ENCODE results near the gene B4GALT2.

Gene B4GALT2

DNA sequence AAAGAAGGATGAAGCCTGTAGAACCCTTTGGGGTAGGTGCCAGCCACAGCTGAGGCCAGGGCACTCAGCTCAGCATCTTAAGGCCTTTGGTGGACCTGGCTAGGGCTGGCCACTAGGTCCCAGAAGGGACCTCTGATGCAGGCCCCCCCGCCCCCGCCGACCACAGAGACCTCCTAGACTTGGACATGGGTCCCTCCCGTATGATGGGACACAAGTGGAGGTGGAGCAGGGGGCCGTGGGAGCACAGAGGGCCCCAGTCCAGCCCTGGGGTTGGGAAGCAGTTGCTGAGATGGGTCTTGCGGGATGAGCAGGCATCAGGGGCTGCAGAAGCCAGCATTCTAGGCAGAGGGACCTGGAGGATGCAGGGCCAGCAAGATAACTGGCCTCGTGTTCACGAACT, 3.2 kb downstream of the B4GALT2 start:
- Histone ChIP-seq H3F3A (ENCODE audit: insufficient read depth, low read length) (peaks cover 10% of the 10 kb centered on the region; the same call in 1 of the 2 replicates), H3K36me3 (replicated peaks; ENCODE audit: insufficient read depth, low read length) (no peaks in the 10 kb centered on the region), H3K79me2 (ENCODE audit: low read length) (peaks cover 25% of the 10 kb centered on the region), H3K4me2 (ENCODE audit: low read depth, low read length) (no peak overlapping the region), H3K27ac (ENCODE audit: low read length) (no peak overlapping the region), H3K9me2 (replicated peaks; ENCODE audit: insufficient read depth, low read length) (no peaks in the 10 kb centered on the region), H3K9me3 (replicated peaks; ENCODE audit: insufficient read depth, low read length) (no peaks in the 10 kb centered on the region), H4K20me1 (ENCODE audit: insufficient read depth, low read length) (no peaks in the 10 kb centered on the region), H3K9ac (ENCODE audit: low read length) (no peak overlapping the region), H3K27me3 (replicated peaks; ENCODE audit: insufficient read depth, low read length) (no peaks in the 10 kb centered on the region), H2AFZ (ENCODE audit: low read length) (no peak overlapping the region), H3K4me1 (ENCODE audit: low read length) (peaks cover 14% of the 10 kb centered on the region; the same call in 1 of the 2 replicates), H3K4me3 (ENCODE audit: low read length) (no peak overlapping the region)
- TF ChIP-seq, protein P1, sequence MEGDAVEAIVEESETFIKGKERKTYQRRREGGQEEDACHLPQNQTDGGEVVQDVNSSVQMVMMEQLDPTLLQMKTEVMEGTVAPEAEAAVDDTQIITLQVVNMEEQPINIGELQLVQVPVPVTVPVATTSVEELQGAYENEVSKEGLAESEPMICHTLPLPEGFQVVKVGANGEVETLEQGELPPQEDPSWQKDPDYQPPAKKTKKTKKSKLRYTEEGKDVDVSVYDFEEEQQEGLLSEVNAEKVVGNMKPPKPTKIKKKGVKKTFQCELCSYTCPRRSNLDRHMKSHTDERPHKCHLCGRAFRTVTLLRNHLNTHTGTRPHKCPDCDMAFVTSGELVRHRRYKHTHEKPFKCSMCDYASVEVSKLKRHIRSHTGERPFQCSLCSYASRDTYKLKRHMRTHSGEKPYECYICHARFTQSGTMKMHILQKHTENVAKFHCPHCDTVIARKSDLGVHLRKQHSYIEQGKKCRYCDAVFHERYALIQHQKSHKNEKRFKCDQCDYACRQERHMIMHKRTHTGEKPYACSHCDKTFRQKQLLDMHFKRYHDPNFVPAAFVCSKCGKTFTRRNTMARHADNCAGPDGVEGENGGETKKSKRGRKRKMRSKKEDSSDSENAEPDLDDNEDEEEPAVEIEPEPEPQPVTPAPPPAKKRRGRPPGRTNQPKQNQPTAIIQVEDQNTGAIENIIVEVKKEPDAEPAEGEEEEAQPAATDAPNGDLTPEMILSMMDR (IDR thresholded peaks at IDR 0.05; ENCODE audit: low read length): no peak
- TF ChIP-seq EZH2 (optimal IDR thresholded peaks at IDR 0.05; ENCODE audit: low read depth, low read length): no peak
- TF ChIP-seq EZH2phosphoT487 (IDR thresholded peaks at IDR 0.05; ENCODE audit: low read length): no peak
- DNase-seq: no peak

DNA sequence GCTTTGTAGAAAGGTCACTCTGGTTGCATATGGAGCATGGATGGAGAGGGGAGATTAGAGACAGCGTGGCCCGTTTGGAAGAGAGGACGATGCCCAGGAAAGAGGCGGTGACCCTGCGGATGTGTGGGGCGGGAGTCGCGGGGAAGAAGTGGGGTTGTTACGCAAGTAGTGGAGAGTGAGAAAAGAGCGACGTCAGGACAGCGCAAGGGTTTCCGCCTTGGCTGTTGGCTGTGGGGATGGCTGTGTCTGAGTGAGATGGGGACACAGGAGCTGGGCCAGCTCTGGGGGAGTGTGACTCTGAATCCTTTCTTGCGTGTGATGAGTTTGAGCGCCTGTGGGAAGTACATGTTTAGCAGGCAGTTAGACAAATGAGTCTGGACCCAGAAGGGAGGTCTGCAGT, 3.8 kb downstream of the B4GALT2 start:
- H3F3A ChIP-seq (ENCODE audit: insufficient read depth, low read length): peaks cover 6% of the 10 kb centered on the region; the same call in 1 of the 2 replicates
- no peaks in the 10 kb centered on the region for H4K20me1 ChIP-seq (ENCODE audit: insufficient read depth, low read length)
- DNase-seq: no peak
- peaks cover 12% of the 10 kb centered on the region; the same call in 1 of the 2 replicates for H3K4me1 ChIP-seq (ENCODE audit: low read length)
- H3K9ac ChIP-seq (ENCODE audit: low read length): no peak overlapping the region
- H3K36me3 ChIP-seq (replicated peaks; ENCODE audit: insufficient read depth, low read length): no peaks in the 10 kb centered on the region
- H3K9me2 ChIP-seq (replicated peaks; ENCODE audit: insufficient read depth, low read length): no peaks in the 10 kb centered on the region
- TF ChIP-seq EZH2 (optimal IDR thresholded peaks at IDR 0.05; ENCODE audit: low read depth, low read length): no peak
- no peak for TF ChIP-seq EZH2phosphoT487 (IDR thresholded peaks at IDR 0.05; ENCODE audit: low read length)
- TF ChIP-seq, protein P1 (IDR thresholded peaks at IDR 0.05; ENCODE audit: low read length): no peak
- no peaks in the 10 kb centered on the region for H3K9me3 ChIP-seq (replicated peaks; ENCODE audit: insufficient read depth, low read length)
- H3K4me3 ChIP-seq (ENCODE audit: low read length): no peak overlapping the region
- H3K27me3 ChIP-seq (replicated peaks; ENCODE audit: insufficient read depth, low read length): no peaks in the 10 kb centered on the region
- no peak overlapping the region for H3K27ac ChIP-seq (ENCODE audit: low read length)
- H2AFZ ChIP-seq (ENCODE audit: low read length): no peak overlapping the region
- H3K79me2 ChIP-seq (ENCODE audit: low read length): peaks cover 20% of the 10 kb centered on the region
- no peak overlapping the region for H3K4me2 ChIP-seq (ENCODE audit: low read depth, low read length)

DNA sequence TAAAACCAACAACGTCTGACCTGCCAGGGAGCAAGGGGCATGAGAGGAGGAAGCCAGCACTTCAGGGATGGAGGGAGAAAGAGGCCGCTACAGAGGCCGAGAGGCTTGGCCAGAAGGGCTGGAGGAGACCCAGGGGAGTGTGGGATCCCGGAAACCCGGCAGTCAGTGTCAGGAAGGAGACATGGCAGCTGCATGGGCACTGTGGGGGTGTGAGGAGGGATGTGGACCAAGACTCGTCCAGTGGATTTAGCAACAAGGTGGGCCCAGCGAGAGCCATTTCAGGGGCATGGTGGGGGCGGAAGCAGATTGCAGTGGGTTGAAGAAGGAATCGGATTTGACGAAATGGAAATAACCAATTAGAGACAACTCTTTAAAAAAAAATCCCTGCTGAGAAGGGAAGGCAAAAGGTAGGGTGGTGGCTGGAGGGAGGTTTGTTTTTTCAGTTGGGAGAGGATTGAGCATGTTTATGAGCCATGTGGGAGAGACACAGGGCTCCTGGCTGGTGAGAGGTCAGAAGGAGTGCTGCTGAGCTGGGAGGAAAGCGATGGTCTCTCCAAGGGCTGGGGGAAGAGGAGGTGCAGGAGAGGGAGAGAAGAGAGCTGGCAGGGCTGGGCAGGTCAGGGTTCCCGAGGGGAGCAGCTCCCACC, 4.4 kb downstream of the B4GALT2 start:
- Histone ChIP-seq H2AFZ (ENCODE audit: low read length) (no peak overlapping the region), H3F3A (ENCODE audit: insufficient read depth, low read length) (peaks cover under 1% of the 10 kb centered on the region; the same call in 1 of the 2 replicates), H3K27me3 (replicated peaks; ENCODE audit: insufficient read depth, low read length) (no peaks in the 10 kb centered on the region), H4K20me1 (ENCODE audit: insufficient read depth, low read length) (no peaks in the 10 kb centered on the region), H3K36me3 (replicated peaks; ENCODE audit: insufficient read depth, low read length) (no peaks in the 10 kb centered on the region), H3K4me1 (ENCODE audit: low read length) (peaks cover 6% of the 10 kb centered on the region; the same call in 1 of the 2 replicates), H3K4me3 (ENCODE audit: low read length) (no peak overlapping the region), H3K79me2 (ENCODE audit: low read length) (peaks cover 18% of the 10 kb centered on the region), H3K4me2 (ENCODE audit: low read depth, low read length) (no peak overlapping the region), H3K27ac (ENCODE audit: low read length) (no peak overlapping the region), H3K9ac (ENCODE audit: low read length) (no peak overlapping the region), H3K9me3 (replicated peaks; ENCODE audit: insufficient read depth, low read length) (no peaks in the 10 kb centered on the region), H3K9me2 (replicated peaks; ENCODE audit: insufficient read depth, low read length) (no peaks in the 10 kb centered on the region)
- DNase-seq: no peak
- TF ChIP-seq, protein P1 (IDR thresholded peaks at IDR 0.05; ENCODE audit: low read length): no peak
- no peak for TF ChIP-seq EZH2phosphoT487 (IDR thresholded peaks at IDR 0.05; ENCODE audit: low read length)
- TF ChIP-seq EZH2 (optimal IDR thresholded peaks at IDR 0.05; ENCODE audit: low read depth, low read length): no peak

Measured in MM.1S (cell line).